DND-41 (cell line): ENCODE results near the gene BACH1.
"Not testable (repeated sequence)": the region's sequence is repeated elsewhere in the genome, so short reads cannot be mapped to it uniquely, and the experiment has no call there.

Experiments used
- EZH2 ChIP-seq: IDR thresholded peaks from 3 replicates; pipeline ENCODE4 v1.6.1; 2012; ENCODE audit warnings: borderline replicate concordance, low read depth, mild to moderate bottlenecking, moderate library complexity, low read length, inconsistent platforms; ENCODE audit not compliant: severe bottlenecking
- TF ChIP-seq, protein P1 (sequence below): IDR thresholded peaks from 2 replicates; pipeline ENCODE4 v1.5.1; 2012; ENCODE audit warnings: borderline replicate concordance, low read length, moderate library complexity, mild to moderate bottlenecking; ENCODE audit not compliant: poor library complexity, severe bottlenecking; ENCODE audit errors: extremely low read depth

GRCh38 chr21:29356810-29357209, 58.1 kb downstream of the BACH1 start:
- TF ChIP-seq, protein P1, sequence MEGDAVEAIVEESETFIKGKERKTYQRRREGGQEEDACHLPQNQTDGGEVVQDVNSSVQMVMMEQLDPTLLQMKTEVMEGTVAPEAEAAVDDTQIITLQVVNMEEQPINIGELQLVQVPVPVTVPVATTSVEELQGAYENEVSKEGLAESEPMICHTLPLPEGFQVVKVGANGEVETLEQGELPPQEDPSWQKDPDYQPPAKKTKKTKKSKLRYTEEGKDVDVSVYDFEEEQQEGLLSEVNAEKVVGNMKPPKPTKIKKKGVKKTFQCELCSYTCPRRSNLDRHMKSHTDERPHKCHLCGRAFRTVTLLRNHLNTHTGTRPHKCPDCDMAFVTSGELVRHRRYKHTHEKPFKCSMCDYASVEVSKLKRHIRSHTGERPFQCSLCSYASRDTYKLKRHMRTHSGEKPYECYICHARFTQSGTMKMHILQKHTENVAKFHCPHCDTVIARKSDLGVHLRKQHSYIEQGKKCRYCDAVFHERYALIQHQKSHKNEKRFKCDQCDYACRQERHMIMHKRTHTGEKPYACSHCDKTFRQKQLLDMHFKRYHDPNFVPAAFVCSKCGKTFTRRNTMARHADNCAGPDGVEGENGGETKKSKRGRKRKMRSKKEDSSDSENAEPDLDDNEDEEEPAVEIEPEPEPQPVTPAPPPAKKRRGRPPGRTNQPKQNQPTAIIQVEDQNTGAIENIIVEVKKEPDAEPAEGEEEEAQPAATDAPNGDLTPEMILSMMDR, result not testable (repeated sequence)
- TF ChIP-seq EZH2, result not testable (repeated sequence)
